Right lobe of liver (tissue), 4 donors: ENCODE results near the gene TMC6.

Experiments used
- POLR2A ChIP-seq: fragments of 450-650 bp; IDR thresholded peaks from one replicate; pipeline ENCODE4 v1.6.1; 2017; ENCODE audit warnings: antibody characterized with exemption, mild to moderate bottlenecking
- TF ChIP-seq, protein P1 (sequence below), 4 donors: fragments of 200-600 bp in 3 of 4; fragments of 450-650 bp in 1 of 4; IDR thresholded peaks; one replicate each; pipeline versions ENCODE4 v1.5.1 to v1.8.0; 2016 to 2022; ENCODE audit warnings: antibody characterized with exemption in 4 of 4, mild to moderate bottlenecking in 2 of 4
- donor health status: DM: no; HTN: no; CAD: no.
- donor health status: DM: no; HTN: no; CAD: no.
- donor health status: DM: no; HTN: yes; CAD: no.

DNA sequence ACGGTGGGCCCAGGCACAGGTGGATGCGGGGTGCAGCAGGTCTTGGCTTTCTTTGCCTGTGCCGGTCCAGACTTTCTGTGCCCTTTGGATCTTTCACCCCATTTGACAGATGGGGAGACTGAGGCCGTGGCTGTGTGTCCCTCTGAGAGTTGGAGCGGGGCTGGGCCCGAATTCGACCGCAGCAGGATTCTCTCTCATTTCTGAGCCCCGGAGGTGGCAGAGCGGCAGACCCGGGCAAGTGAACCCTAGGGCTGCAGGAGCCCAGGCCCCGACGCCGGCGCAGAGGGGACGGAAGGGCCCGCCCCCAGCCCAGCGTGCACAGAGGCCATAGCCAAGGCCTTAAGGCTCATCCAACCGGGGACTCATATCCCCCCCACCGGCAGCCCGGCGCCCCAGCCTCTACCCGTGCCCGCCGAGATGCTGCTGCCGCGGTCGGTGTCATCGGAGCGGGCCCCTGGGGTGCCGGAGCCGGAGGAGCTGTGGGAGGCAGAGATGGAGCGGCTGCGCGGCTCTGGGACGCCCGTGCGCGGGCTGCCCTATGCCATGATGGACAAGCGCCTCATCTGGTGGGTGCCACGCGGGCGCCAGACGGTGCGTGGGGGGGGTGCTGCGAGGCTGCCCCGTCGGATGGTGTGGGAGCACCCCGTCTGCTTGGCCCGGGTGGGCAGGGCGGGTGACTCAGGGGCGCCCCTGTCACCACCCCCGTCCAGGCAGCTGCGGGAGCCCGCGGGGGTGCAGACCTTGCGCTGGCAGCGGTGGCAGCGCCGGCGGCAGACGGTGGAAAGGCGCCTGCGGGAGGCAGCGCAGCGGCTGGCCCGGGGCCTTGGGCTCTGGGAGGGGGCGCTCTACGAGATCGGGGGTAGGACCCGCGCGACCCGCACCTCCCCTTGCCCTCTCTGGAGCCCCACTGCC lies 2.9 kb upstream of the TMC6 start:
- TF ChIP-seq POLR2A = no peak
- TF ChIP-seq, protein P1, sequence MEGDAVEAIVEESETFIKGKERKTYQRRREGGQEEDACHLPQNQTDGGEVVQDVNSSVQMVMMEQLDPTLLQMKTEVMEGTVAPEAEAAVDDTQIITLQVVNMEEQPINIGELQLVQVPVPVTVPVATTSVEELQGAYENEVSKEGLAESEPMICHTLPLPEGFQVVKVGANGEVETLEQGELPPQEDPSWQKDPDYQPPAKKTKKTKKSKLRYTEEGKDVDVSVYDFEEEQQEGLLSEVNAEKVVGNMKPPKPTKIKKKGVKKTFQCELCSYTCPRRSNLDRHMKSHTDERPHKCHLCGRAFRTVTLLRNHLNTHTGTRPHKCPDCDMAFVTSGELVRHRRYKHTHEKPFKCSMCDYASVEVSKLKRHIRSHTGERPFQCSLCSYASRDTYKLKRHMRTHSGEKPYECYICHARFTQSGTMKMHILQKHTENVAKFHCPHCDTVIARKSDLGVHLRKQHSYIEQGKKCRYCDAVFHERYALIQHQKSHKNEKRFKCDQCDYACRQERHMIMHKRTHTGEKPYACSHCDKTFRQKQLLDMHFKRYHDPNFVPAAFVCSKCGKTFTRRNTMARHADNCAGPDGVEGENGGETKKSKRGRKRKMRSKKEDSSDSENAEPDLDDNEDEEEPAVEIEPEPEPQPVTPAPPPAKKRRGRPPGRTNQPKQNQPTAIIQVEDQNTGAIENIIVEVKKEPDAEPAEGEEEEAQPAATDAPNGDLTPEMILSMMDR (IDR thresholded peaks at IDR 0.05) = no peak
